Endothelial cell (in vitro differentiated cells): ENCODE measurements around the gene CORO7. TPM values are rescaled to one million over a fixed set of nuclear protein-coding genes. Genes with fewer than 3 reads are reported as not detected.

Experiments
- DNase-seq: peaks from one replicate; pipeline ENCODE4 v3.0.0; 2021; ENCODE audit warnings: low spot score
- H3K27ac Mint-ChIP-seq: one replicate; pipeline ENCODE4 v1.8.0; 2021; ENCODE audit warnings: mixed read lengths, inconsistent platforms; ENCODE audit not compliant: unreplicated experiment
- H3K27me3 Mint-ChIP-seq: one replicate; pipeline ENCODE4 v1.8.0; 2021; ENCODE audit warnings: mild to moderate bottlenecking, moderate library complexity, mixed read lengths, inconsistent platforms; ENCODE audit not compliant: unreplicated experiment
- H3K36me3 Mint-ChIP-seq: one replicate; pipeline ENCODE4 v1.8.0; 2021; ENCODE audit warnings: mild to moderate bottlenecking, low read depth, mixed read lengths, inconsistent platforms; ENCODE audit not compliant: unreplicated experiment
- H3K4me1 Mint-ChIP-seq: one replicate; pipeline ENCODE4 v1.8.0; 2021; ENCODE audit warnings: mild to moderate bottlenecking, mixed read lengths, inconsistent platforms; ENCODE audit not compliant: unreplicated experiment
- H3K4me3 Mint-ChIP-seq: one replicate; pipeline ENCODE4 v1.8.0; 2021; ENCODE audit warnings: mild to moderate bottlenecking, mixed read lengths, inconsistent platforms; ENCODE audit not compliant: unreplicated experiment
- H3K9me3 Mint-ChIP-seq: one replicate; pipeline ENCODE4 v1.8.0; 2021; ENCODE audit warnings: mixed read lengths, inconsistent platforms; ENCODE audit not compliant: unreplicated experiment
- total RNA-seq: library from RNA; stranded (reverse); fragmentation: NEBNext Ultra II Directional; extraction: Animal tissue kit (Norgen Biotek cat#: 25700); gene quantifications from one replicate; pipeline ENCODE4 v1.2.1, GENCODE V29; 2021; ENCODE audit not compliant: unreplicated experiment
- TF ChIP-seq, protein P1 (sequence below): fragments of 200-600 bp; sonication (generic); IDR thresholded peaks from one replicate; pipeline ENCODE4 v1.5.0; 2021; ENCODE audit warnings: antibody characterized with exemption; ENCODE audit not compliant: unreplicated experiment

Gene CORO7
- total RNA-seq, 1 donor from 2014 or later: 103 TPM

DNA sequence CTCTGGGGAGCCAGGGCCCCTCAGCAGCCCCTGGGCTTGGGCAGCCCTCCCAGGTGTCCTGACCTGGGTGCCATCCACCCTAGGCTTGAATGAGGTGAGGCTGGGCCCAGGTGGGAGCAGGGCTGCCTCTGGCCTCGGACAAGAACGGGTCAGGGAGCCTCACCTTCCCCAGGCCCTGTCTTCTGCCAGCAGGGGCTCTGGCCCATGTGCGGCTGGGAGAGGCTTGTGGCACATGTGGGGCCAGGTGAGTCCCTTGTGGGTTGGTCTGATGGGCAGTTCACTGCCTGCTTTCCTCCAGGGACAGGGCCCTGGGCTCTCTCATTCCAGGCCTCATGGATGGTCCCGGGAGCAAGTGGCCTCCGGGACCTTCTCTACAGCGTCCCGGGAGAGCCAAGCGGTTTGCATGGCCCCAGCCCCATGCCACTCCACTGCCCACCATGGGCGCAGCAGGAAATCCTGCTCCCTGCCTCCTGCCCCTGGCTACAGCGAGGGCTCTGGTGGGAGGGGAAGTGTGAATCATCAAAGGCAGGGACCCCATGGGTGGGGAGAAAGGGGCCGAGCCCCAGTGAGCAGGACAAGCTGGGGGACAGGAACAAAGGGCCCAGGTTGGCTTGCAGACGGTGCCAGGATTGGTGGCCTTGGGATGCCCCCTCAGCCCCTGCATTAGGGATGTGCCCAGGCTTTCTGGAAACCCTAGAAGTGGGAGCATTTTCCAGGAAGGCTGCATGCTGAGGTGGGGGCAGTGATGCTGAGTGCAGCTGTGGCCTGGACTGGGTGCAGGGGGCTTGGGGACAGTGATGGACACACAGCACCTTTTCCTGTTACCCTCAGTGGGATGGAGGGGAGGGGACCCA is 32.6 kb downstream of the CORO7 start:
- TF ChIP-seq, protein P1, sequence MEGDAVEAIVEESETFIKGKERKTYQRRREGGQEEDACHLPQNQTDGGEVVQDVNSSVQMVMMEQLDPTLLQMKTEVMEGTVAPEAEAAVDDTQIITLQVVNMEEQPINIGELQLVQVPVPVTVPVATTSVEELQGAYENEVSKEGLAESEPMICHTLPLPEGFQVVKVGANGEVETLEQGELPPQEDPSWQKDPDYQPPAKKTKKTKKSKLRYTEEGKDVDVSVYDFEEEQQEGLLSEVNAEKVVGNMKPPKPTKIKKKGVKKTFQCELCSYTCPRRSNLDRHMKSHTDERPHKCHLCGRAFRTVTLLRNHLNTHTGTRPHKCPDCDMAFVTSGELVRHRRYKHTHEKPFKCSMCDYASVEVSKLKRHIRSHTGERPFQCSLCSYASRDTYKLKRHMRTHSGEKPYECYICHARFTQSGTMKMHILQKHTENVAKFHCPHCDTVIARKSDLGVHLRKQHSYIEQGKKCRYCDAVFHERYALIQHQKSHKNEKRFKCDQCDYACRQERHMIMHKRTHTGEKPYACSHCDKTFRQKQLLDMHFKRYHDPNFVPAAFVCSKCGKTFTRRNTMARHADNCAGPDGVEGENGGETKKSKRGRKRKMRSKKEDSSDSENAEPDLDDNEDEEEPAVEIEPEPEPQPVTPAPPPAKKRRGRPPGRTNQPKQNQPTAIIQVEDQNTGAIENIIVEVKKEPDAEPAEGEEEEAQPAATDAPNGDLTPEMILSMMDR: no peak
- Mint-ChIP-seq H3K4me1 (peaks cover 6% of the 10 kb centered on the region), H3K4me3 (no peak overlapping the region), H3K27me3 (peaks cover 10% of the 10 kb centered on the region), H3K9me3 (no peaks in the 10 kb centered on the region), H3K27ac (no peak overlapping the region), H3K36me3 (peaks cover 4% of the 10 kb centered on the region)
- DNase-seq: no peak

DNA sequence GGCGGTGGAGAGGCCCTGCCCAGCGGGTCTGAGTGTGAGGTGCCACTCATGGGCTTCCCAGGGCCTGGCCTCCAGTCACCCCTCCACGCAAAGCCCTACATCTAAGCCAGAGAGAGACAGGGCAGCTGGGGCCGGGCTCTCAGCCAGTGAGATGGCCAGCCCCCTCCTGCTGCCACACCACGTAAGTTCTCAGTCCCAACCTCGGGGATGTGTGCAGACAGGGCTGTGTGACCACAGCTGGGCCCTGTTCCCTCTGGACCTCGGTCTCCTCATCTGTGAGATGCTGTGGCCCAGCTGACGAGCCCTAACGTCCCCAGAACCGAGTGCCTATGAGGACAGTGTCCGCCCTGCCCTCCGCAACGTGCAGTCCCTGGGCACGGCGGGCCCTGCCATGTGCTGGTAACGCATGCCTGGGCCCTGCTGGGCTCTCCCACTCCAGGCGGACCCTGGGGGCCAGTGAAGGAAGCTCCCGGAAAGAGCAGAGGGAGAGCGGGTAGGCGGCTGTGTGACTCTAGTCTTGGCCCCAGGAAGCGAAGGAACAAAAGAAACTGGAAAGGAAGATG is 33.5 kb downstream of the CORO7 start:
- H3K9me3 Mint-ChIP-seq: no peaks in the 10 kb centered on the region
- H3K27ac Mint-ChIP-seq: no peak overlapping the region
- H3K4me3 Mint-ChIP-seq: no peak overlapping the region
- TF ChIP-seq, protein P1: no peak
- H3K27me3 Mint-ChIP-seq: peaks cover 11% of the 10 kb centered on the region
- peaks cover 4% of the 10 kb centered on the region for H3K36me3 Mint-ChIP-seq
- no peak for DNase-seq
- H3K4me1 Mint-ChIP-seq: peaks cover 7% of the 10 kb centered on the region

GRCh38 chr16:4381935-4382794 is 34.2 kb downstream of the CORO7 start:
- TF ChIP-seq, protein P1: no peak
- no peak overlapping the region for H3K4me3 Mint-ChIP-seq
- peaks cover 4% of the 10 kb centered on the region for H3K36me3 Mint-ChIP-seq
- peaks cover 9% of the 10 kb centered on the region for H3K4me1 Mint-ChIP-seq
- peaks cover 11% of the 10 kb centered on the region for H3K27me3 Mint-ChIP-seq
- DNase-seq: no peak
- no peaks in the 10 kb centered on the region for H3K9me3 Mint-ChIP-seq
- no peak overlapping the region for H3K27ac Mint-ChIP-seq

GRCh38 chr16:4381072-4381934 is 35.1 kb downstream of the CORO7 start:
- TF ChIP-seq, protein P1: no peak
- no peak for DNase-seq
- H3K4me3 Mint-ChIP-seq: no peak overlapping the region

More at GRCh38 chr16:4381072-4381934, 35.1 kb downstream of the CORO7 start:
- H3K36me3 Mint-ChIP-seq: peaks cover 4% of the 10 kb centered on the region
- peaks cover 7% of the 10 kb centered on the region for H3K27me3 Mint-ChIP-seq
- no peaks in the 10 kb centered on the region for H3K9me3 Mint-ChIP-seq
- H3K27ac Mint-ChIP-seq: no peak overlapping the region
- peaks cover 9% of the 10 kb centered on the region for H3K4me1 Mint-ChIP-seq
